ENCODE measurements around the gene TSHZ2. TPM values are rescaled to one million over a fixed set of nuclear protein-coding genes. Genes with fewer than 3 reads are reported as not detected.

Gene TSHZ2
- total RNA-seq, 2 donors from 2014 or later, result 3.3 to 6.2 TPM

DNA sequence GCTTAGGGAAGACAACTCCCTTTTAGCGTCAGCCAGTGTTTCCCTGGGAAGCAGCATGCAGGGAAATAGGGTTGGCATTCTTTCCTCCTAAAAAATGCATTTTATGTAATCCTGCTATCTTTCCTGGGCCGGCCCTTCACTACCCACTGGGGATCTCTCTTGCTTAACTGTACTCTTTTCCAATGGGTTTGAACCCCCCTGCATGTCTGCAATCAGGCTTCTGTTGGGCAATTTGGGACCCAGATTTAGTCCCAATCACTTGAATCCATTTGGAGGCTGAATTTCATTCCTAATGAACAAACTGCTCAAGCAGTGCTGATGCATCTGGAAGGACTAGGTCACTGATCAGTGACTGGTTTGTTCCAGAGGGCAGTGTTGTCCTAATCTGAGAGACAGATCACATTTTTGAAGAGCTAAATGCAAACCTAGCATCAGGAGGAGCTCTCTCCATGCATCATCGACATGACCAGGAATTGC, 152.0 kb downstream of the TSHZ2 start:
- TF ChIP-seq, protein P1, sequence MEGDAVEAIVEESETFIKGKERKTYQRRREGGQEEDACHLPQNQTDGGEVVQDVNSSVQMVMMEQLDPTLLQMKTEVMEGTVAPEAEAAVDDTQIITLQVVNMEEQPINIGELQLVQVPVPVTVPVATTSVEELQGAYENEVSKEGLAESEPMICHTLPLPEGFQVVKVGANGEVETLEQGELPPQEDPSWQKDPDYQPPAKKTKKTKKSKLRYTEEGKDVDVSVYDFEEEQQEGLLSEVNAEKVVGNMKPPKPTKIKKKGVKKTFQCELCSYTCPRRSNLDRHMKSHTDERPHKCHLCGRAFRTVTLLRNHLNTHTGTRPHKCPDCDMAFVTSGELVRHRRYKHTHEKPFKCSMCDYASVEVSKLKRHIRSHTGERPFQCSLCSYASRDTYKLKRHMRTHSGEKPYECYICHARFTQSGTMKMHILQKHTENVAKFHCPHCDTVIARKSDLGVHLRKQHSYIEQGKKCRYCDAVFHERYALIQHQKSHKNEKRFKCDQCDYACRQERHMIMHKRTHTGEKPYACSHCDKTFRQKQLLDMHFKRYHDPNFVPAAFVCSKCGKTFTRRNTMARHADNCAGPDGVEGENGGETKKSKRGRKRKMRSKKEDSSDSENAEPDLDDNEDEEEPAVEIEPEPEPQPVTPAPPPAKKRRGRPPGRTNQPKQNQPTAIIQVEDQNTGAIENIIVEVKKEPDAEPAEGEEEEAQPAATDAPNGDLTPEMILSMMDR (IDR thresholded peaks at IDR 0.05), result no peak
- DNase-seq (ENCODE audit: low spot score), result peak; percentile 86
- no peaks in the 10 kb centered on the region for H3K4me1 ChIP-seq
- H3K4me3 ChIP-seq, result no peak overlapping the region
- H3K9me3 ChIP-seq, result no peaks in the 10 kb centered on the region
- no peaks in the 10 kb centered on the region for H3K27me3 ChIP-seq
- no peaks in the 10 kb centered on the region for H3K36me3 ChIP-seq
- peak overlapping the region; percentile 14 to 65 for H3K27ac ChIP-seq

DNA sequence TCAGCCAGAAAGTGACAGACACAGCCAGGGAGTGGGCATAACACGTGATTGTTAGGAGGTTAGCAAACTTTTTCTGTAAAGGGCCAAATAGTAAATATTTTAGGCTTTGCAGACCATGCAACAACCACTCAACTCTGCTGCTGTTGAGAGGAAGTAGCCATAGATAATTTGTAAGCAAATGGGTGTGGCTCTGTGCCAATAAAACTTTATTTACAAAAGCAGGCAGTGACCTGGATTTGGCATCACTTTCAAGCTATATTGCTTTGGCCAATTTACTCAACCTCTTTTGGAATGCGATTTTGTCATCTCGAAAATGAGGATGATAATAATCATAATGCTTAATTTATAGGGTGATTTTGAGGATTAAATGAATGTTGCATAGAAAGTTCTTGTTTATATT, 152.6 kb downstream of the TSHZ2 start:
- Histone ChIP-seq H3K27me3 (no peaks in the 10 kb centered on the region), H3K36me3 (no peaks in the 10 kb centered on the region), H3K27ac (no peak overlapping the region), H3K9me3 (no peaks in the 10 kb centered on the region), H3K4me3 (no peak overlapping the region), H3K4me1 (no peaks in the 10 kb centered on the region)
- TF ChIP-seq, protein P1 (IDR thresholded peaks at IDR 0.05), result no peak
- DNase-seq (ENCODE audit: low spot score), result no peak

DNA sequence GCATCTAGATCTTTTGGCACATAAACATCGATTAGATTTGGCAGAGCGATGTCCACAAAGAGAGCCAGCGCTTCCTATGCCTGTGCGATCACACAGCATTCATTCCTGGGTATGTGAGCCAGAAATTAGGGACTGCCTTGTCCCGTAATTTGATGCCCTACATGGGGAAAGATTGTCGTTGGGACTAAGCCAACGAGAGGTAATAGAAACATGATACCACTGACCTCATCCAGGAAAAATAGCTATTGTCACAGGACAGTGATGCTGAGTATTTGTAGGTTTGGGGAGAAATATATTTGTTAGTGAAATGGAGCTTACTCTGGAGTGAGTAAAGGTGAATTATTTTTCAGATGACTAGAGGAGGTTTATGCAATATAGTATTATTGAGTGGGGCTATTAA, 154.0 kb downstream of the TSHZ2 start:
- Histone ChIP-seq H3K27ac (no peak overlapping the region), H3K4me1 (no peaks in the 10 kb centered on the region), H3K27me3 (no peaks in the 10 kb centered on the region), H3K36me3 (no peaks in the 10 kb centered on the region), H3K9me3 (no peaks in the 10 kb centered on the region), H3K4me3 (no peak overlapping the region)
- no peak for DNase-seq (ENCODE audit: low spot score)
- TF ChIP-seq, protein P1 (IDR thresholded peaks at IDR 0.05), result no peak

DNA sequence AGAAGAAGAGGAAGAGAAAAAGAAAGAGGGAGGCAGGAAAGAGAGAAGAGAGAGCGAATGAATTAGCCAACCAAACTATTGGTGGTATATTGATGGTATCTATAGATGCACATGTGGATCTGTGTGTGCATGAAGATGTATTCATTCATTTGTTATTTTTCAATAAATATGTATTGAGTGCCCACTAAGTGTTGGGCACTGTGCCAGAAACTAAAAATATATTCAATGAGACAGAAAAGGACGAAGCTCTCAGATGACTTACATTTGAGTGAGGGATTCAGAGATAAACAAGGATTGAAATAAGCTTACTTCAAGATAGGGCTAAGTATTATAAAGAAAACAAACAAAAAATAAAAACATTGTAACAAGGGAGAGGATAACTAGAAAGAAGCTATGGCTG, 154.9 kb downstream of the TSHZ2 start:
- H3K27ac ChIP-seq, result no peak overlapping the region
- no peaks in the 10 kb centered on the region for H3K36me3 ChIP-seq
- no peaks in the 10 kb centered on the region for H3K4me1 ChIP-seq
- H3K9me3 ChIP-seq, result no peaks in the 10 kb centered on the region
- TF ChIP-seq, protein P1 (IDR thresholded peaks at IDR 0.05), result no peak
- no peaks in the 10 kb centered on the region for H3K27me3 ChIP-seq
- no peak for DNase-seq (ENCODE audit: low spot score)
- no peak overlapping the region for H3K4me3 ChIP-seq

- Histone ChIP-seq H3K9me3 (no peaks in the 10 kb centered on the region), H3K4me3 (no peak overlapping the region), H3K36me3 (no peaks in the 10 kb centered on the region), H3K4me1 (no peaks in the 10 kb centered on the region), H3K27me3 (no peaks in the 10 kb centered on the region), H3K27ac (no peak overlapping the region)
- TF ChIP-seq, protein P1 (IDR thresholded peaks at IDR 0.05), result no peak
- no peak for DNase-seq (ENCODE audit: low spot score)
These were observed 155.8 kb downstream of the TSHZ2 start for GRCh38 chr20:53128004-53128403.

DNA sequence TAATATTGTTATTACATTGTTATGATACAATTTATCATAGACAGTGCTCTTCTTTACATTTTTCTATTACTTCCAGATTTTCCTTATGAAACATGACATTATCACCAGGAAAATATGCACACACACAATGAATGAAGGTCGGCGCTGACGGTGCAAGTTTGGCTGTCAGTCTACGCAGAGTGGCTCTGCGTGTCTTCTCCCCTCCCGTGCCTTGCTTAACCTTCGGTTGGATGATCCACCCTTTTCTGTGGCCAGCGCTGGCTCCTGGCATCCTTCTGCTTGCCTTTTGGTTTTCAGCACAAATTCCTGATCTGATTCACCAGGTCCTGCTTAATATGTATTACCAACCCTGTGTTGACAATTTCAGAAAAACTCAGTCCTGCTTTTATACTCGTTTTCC, 157.4 kb downstream of the TSHZ2 start:
- no peaks in the 10 kb centered on the region for H3K36me3 ChIP-seq
- TF ChIP-seq, protein P1 (IDR thresholded peaks at IDR 0.05), result no peak
- H3K9me3 ChIP-seq, result no peaks in the 10 kb centered on the region
- no peak overlapping the region for H3K27ac ChIP-seq
- H3K27me3 ChIP-seq, result no peaks in the 10 kb centered on the region
- H3K4me3 ChIP-seq, result no peak overlapping the region
- H3K4me1 ChIP-seq, result no peaks in the 10 kb centered on the region
- no peak for DNase-seq (ENCODE audit: low spot score)
